ENCODE data around the gene KAT6B.

KAT6B gene

DNA sequence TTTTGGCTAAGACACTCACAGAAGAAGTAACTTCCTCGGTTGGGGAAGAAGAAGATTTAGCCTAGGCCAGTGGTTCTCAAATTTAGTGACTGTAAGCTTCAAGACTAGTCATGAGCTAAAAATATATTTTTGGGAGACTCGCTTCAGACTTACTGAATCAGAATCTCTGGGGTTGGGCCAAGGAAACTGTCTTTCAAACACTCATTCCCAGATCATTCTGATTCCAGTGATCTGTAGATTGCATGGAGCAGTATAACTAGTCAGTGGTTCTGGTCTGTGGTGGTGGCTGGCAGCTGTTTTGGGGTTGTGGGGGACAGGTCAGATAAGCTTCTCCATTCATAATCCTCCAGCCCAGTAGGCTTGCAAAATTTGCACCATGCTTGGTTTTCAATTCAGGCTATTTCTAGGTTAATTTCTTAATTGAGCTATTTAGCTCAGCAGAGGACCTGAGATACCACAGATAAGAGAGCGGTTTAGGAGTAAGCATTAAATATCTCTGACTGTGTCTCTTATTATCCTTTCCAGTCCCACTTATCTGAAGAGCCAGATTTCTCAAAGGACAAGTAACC lies 3.8 kb upstream of the KAT6B start (continued):
- no peak for TF ChIP-seq ZNF175 (tag by site-specific recombination; IDR thresholded peaks at IDR 0.05)
- TF ChIP-seq, protein P1, sequence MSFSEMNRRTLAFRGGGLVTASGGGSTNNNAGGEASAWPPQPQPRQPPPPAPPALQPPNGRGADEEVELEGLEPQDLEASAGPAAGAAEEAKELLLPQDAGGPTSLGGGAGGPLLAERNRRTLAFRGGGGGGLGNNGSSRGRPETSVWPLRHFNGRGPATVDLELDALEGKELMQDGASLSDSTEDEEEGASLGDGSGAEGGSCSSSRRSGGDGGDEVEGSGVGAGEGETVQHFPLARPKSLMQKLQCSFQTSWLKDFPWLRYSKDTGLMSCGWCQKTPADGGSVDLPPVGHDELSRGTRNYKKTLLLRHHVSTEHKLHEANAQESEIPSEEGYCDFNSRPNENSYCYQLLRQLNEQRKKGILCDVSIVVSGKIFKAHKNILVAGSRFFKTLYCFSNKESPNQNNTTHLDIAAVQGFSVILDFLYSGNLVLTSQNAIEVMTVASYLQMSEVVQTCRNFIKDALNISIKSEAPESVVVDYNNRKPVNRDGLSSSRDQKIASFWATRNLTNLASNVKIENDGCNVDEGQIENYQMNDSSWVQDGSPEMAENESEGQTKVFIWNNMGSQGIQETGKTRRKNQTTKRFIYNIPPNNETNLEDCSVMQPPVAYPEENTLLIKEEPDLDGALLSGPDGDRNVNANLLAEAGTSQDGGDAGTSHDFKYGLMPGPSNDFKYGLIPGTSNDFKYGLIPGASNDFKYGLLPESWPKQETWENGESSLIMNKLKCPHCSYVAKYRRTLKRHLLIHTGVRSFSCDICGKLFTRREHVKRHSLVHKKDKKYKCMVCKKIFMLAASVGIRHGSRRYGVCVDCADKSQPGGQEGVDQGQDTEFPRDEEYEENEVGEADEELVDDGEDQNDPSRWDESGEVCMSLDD (tag by site-specific recombination; IDR thresholded peaks at IDR 0.05): no peak
- no peak for TF ChIP-seq ZBTB48 (tag by site-specific recombination; IDR thresholded peaks at IDR 0.05)
- no peak for TF ChIP-seq ZNF510 (tag by site-specific recombination; IDR thresholded peaks at IDR 0.05; ENCODE audit: insufficient replicate concordance)
- TF ChIP-seq ZNF585B (tag by site-specific recombination; IDR thresholded peaks at IDR 0.05): no peak
- TF ChIP-seq, protein P2, sequence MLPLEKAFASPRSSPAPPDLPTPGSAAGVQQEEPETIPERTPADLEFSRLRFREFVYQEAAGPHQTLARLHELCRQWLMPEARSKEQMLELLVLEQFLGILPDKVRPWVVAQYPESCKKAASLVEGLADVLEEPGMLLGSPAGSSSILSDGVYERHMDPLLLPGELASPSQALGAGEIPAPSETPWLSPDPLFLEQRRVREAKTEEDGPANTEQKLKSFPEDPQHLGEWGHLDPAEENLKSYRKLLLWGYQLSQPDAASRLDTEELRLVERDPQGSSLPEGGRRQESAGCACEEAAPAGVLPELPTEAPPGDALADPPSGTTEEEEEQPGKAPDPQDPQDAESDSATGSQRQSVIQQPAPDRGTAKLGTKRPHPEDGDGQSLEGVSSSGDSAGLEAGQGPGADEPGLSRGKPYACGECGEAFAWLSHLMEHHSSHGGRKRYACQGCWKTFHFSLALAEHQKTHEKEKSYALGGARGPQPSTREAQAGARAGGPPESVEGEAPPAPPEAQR (tag by site-specific recombination; IDR thresholded peaks at IDR 0.05): no peak
- no peak for TF ChIP-seq ZNF24 (tag by site-specific recombination; IDR thresholded peaks at IDR 0.05)
- peak; percentile 29; the same call in 1 of the 2 replicates for TF ChIP-seq ZNF596 (tag by site-specific recombination; IDR thresholded peaks at IDR 0.05)
- TF ChIP-seq, protein P3, sequence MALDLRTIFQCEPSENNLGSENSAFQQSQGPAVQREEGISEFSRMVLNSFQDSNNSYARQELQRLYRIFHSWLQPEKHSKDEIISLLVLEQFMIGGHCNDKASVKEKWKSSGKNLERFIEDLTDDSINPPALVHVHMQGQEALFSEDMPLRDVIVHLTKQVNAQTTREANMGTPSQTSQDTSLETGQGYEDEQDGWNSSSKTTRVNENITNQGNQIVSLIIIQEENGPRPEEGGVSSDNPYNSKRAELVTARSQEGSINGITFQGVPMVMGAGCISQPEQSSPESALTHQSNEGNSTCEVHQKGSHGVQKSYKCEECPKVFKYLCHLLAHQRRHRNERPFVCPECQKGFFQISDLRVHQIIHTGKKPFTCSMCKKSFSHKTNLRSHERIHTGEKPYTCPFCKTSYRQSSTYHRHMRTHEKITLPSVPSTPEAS (tag by site-specific recombination; IDR thresholded peaks at IDR 0.05): no peak
- TF ChIP-seq ZNF600 (tag by site-specific recombination; IDR thresholded peaks at IDR 0.05): no peak
- TF ChIP-seq ZSCAN16 (tag by site-specific recombination; IDR thresholded peaks at IDR 0.05): no peak
- TF ChIP-seq, protein P4, sequence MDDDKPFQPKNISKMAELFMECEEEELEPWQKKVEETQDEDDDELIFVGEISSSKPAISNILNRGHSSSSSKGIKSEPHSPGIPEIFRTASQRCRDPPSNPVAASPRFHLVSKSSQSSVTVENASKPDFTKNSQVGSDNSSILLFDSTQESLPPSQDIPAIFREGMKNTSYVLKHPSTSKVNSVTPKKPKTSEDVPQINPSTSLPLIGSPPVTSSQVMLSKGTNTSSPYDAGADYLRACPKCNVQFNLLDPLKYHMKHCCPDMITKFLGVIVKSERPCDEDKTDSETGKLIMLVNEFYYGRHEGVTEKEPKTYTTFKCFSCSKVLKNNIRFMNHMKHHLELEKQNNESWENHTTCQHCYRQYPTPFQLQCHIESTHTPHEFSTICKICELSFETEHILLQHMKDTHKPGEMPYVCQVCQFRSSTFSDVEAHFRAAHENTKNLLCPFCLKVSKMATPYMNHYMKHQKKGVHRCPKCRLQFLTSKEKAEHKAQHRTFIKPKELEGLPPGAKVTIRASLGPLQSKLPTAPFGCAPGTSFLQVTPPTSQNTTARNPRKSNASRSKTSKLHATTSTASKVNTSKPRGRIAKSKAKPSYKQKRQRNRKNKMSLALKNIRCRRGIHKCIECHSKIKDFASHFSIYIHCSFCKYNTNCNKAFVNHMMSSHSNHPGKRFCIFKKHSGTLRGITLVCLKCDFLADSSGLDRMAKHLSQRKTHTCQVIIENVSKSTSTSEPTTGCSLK (tag by site-specific recombination; IDR thresholded peaks at IDR 0.05): no peak
- no peak for TF ChIP-seq ZNF266 (tag by site-specific recombination; IDR thresholded peaks at IDR 0.05; ENCODE audit: low read depth)
- TF ChIP-seq ZNF514 (tag by site-specific recombination; IDR thresholded peaks at IDR 0.05): no peak
- no peak for TF ChIP-seq PRDM1 (tag by site-specific recombination; IDR thresholded peaks at IDR 0.05)
- no peak for TF ChIP-seq ZFP3 (tag by site-specific recombination; IDR thresholded peaks at IDR 0.05; ENCODE audit: low read depth)
- no peak for TF ChIP-seq ZNF112 (tag by site-specific recombination; IDR thresholded peaks at IDR 0.05)
- TF ChIP-seq, protein P5, sequence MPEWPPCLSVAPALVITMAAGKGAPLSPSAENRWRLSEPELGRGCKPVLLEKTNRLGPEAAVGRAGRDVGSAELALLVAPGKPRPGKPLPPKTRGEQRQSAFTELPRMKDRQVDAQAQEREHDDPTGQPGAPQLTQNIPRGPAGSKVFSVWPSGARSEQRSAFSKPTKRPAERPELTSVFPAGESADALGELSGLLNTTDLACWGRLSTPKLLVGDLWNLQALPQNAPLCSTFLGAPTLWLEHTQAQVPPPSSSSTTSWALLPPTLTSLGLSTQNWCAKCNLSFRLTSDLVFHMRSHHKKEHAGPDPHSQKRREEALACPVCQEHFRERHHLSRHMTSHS (tag by site-specific recombination; IDR thresholded peaks at IDR 0.05): no peak
- TF ChIP-seq, protein P6, sequence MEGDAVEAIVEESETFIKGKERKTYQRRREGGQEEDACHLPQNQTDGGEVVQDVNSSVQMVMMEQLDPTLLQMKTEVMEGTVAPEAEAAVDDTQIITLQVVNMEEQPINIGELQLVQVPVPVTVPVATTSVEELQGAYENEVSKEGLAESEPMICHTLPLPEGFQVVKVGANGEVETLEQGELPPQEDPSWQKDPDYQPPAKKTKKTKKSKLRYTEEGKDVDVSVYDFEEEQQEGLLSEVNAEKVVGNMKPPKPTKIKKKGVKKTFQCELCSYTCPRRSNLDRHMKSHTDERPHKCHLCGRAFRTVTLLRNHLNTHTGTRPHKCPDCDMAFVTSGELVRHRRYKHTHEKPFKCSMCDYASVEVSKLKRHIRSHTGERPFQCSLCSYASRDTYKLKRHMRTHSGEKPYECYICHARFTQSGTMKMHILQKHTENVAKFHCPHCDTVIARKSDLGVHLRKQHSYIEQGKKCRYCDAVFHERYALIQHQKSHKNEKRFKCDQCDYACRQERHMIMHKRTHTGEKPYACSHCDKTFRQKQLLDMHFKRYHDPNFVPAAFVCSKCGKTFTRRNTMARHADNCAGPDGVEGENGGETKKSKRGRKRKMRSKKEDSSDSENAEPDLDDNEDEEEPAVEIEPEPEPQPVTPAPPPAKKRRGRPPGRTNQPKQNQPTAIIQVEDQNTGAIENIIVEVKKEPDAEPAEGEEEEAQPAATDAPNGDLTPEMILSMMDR (tag by site-specific recombination; IDR thresholded peaks at IDR 0.05): no peak
- no peak for TF ChIP-seq ZNF610 (tag by site-specific recombination; IDR thresholded peaks at IDR 0.05; ENCODE audit: borderline replicate concordance)
- TF ChIP-seq FEZF1 (tag by site-specific recombination; IDR thresholded peaks at IDR 0.05): 0 out of 2 replicates have a peak, but pooled peaks have one; percentile 21
- TF ChIP-seq ZNF302 (tag by site-specific recombination; IDR thresholded peaks at IDR 0.05; ENCODE audit: low read depth): no peak
- TF ChIP-seq ZNF776 (tag by site-specific recombination; IDR thresholded peaks at IDR 0.05; ENCODE audit: borderline replicate concordance): no peak
- TF ChIP-seq KLF10 (tag by site-specific recombination; IDR thresholded peaks at IDR 0.05): no peak
- TF ChIP-seq ZNF324 (tag by site-specific recombination; IDR thresholded peaks at IDR 0.05): no peak
- no peak for TF ChIP-seq ZNF791 (tag by site-specific recombination; IDR thresholded peaks at IDR 0.05)
- TF ChIP-seq KLF9 (tag by site-specific recombination; IDR thresholded peaks at IDR 0.05; ENCODE audit: low read depth): no peak
- no peak for TF ChIP-seq ZNF768 (tag by site-specific recombination; IDR thresholded peaks at IDR 0.05)

Measured in HEK293 (cell line).